Endothelial cell of umbilical vein (primary cell): Measurements from ENCODE around the gene SYNE1. TPM values are rescaled to one million over a fixed set of nuclear protein-coding genes. Genes with fewer than 3 reads are reported as not detected.

Experiments
- BruUV-seq: library from RNA; stranded (reverse); fragments of 400-500 nt; replicated peaks from 2 replicates; lab custom pipeline; 2021; lab: Mats Ljungman, UMichigan
- CTCF ChIA-PET: fragments of 300-600, 350-600 bp; sonication (Branson Sonifier 250); formaldehyde crosslinking; loops from one replicate; lab custom pipeline; 2021; ENCODE audit warnings: antibody characterized with exemption, inconsistent platforms; lab: Charles Lee
- POLR2A ChIA-PET: fragments of 300-600, 350-600 bp; sonication (Branson Sonifier 250); formaldehyde crosslinking; loops from one replicate; lab custom pipeline; 2021; ENCODE audit warnings: antibody characterized with exemption, inconsistent platforms; lab: Charles Lee
- DNase-seq: peaks from one replicate; pipeline ENCODE4 v3.0.0-alpha.2; 2011; ENCODE audit warnings: low read depth, low spot score
- FAIRE-seq: peaks from 2 replicates; lab custom pipeline; 2011; peaks lifted over from hg19 to GRCh38; lab: Jason Lieb, UNC
- H2AFZ ChIP-seq: 2 replicates; pipeline ENCODE4 v1.6.0; 2012; ENCODE audit warnings: low read depth, low read length, control low read depth, inconsistent platforms
- H3K27ac ChIP-seq: 2 replicates; pipeline ENCODE4 v1.5.1; 2011; ENCODE audit warnings: low read depth, mild to moderate bottlenecking, control low read depth, low read length, moderate library complexity; ENCODE audit not compliant: insufficient read depth
- H3K27me3 ChIP-seq, 2 experiments: 2 replicates each; pipeline versions ENCODE4 v1.6.0 to v1.6.1; 2011; ENCODE audit warnings: low read length in 2 of 2, mixed read lengths in 1 of 2; ENCODE audit not compliant: control insufficient read depth in 2 of 2, insufficient read depth in 2 of 2
- H3K36me3 ChIP-seq, 2 experiments: 2 replicates in 1 of 2; 3 replicates in 1 of 2; pipeline ENCODE4 v1.5.1; 2011; ENCODE audit warnings: low read length in 2 of 2, mild to moderate bottlenecking in 1 of 2, moderate library complexity in 1 of 2; ENCODE audit not compliant: control insufficient read depth in 2 of 2, insufficient read depth in 2 of 2; ENCODE audit errors: extremely low read depth in 1 of 2
- H3K4me1 ChIP-seq: 3 replicates; pipeline ENCODE4 v1.5.1; 2011; ENCODE audit warnings: mild to moderate bottlenecking, low read length; ENCODE audit not compliant: control insufficient read depth, insufficient read depth; ENCODE audit errors: extremely low read depth
- H3K4me2 ChIP-seq: 2 replicates; pipeline ENCODE4 v1.6.1; 2011; ENCODE audit warnings: low read length, control low read depth, mixed read lengths; ENCODE audit not compliant: insufficient read depth
- H3K4me3 ChIP-seq, 3 experiments: fragments of 200-600 bp in 1 of 3; sonication (generic), shearing (Covaris generic) in 1 of 3; replicated peaks in 1 of 3; 2 replicates each; pipeline ENCODE4 v1.5.1; 2011 to 2016; ENCODE audit warnings: control low read depth in 3 of 3, low read length in 3 of 3, mild to moderate bottlenecking in 2 of 3, inconsistent platforms in 1 of 3, low read depth in 1 of 3, moderate library complexity in 1 of 3; ENCODE audit not compliant: insufficient read depth in 1 of 3
- H3K79me2 ChIP-seq: 2 replicates; pipeline ENCODE4 v1.6.0; 2012; ENCODE audit warnings: low read length, inconsistent platforms; ENCODE audit not compliant: control insufficient read depth, insufficient read depth
- H3K9ac ChIP-seq: replicated peaks from 2 replicates; pipeline ENCODE3; 2011; ENCODE audit warnings: low read length, control low read depth; ENCODE audit not compliant: insufficient read depth; ENCODE audit errors: extremely low read depth
- H3K9me1 ChIP-seq: replicated peaks from 3 replicates; pipeline ENCODE4 v1.6.0; 2011; ENCODE audit warnings: mild to moderate bottlenecking, low read length; ENCODE audit not compliant: control insufficient read depth, insufficient read depth; ENCODE audit errors: extremely low read depth
- H3K9me3 ChIP-seq: replicated peaks from 2 replicates; pipeline ENCODE4 v1.5.1; 2012; ENCODE audit warnings: low read length, inconsistent platforms; ENCODE audit not compliant: control insufficient read depth, insufficient read depth
- H4K20me1 ChIP-seq: replicated peaks from 2 replicates; pipeline ENCODE3; 2011; ENCODE audit warnings: mild to moderate bottlenecking, low read length; ENCODE audit not compliant: control insufficient read depth, insufficient read depth; ENCODE audit errors: extremely low read depth
- EZH2 ChIP-seq: IDR thresholded peaks from 2 replicates; pipeline ENCODE4 v1.6.1; 2012; ENCODE audit warnings: borderline replicate concordance, low read depth, mild to moderate bottlenecking, moderate library complexity, low read length, inconsistent platforms; ENCODE audit not compliant: severe bottlenecking
- FOS ChIP-seq: IDR thresholded peaks from 2 replicates; pipeline ENCODE4 v1.6.1; 2011; ENCODE audit warnings: mild to moderate bottlenecking, low read length, moderate library complexity, borderline replicate concordance; ENCODE audit not compliant: insufficient read depth
- GATA2 ChIP-seq: IDR thresholded peaks from 2 replicates; pipeline ENCODE4 v1.7.0; 2011; ENCODE audit warnings: low read depth, mild to moderate bottlenecking, moderate library complexity, mixed read lengths, low read length; ENCODE audit not compliant: insufficient read length, insufficient read depth
- JUN ChIP-seq: IDR thresholded peaks from 2 replicates; pipeline ENCODE4 v1.6.1; 2011; ENCODE audit warnings: borderline replicate concordance, low read depth; ENCODE audit not compliant: insufficient read length, insufficient read depth
- MYC ChIP-seq: IDR thresholded peaks from one replicate; pipeline ENCODE4 v1.6.1; 2011; ENCODE audit warnings: mild to moderate bottlenecking, low read depth, low read length
- POLR2A ChIP-seq: IDR thresholded peaks from 2 replicates; pipeline ENCODE4 v1.6.1; 2012; ENCODE audit warnings: low read depth, mild to moderate bottlenecking, control low read depth, low read length
- POLR2AphosphoS5 ChIP-seq: IDR thresholded peaks from 2 replicates; pipeline ENCODE4 v1.6.1; 2012; ENCODE audit warnings: low read depth, mild to moderate bottlenecking, control low read depth, low read length, moderate library complexity; ENCODE audit not compliant: insufficient read depth
- dilution Hi-C: fragments of 300-500 bp; cut with MboI; formaldehyde crosslinking; loops from one replicate; pipeline ENCODE4 v1.15.0; 2019; ENCODE audit warnings: low sequenced_read_pairs; ENCODE audit not compliant: extremely low pct_ligation_motif_present
- intact Hi-C: fragments of 100-400 bp; cut with micrococcal nuclease; formaldehyde crosslinking; loops from one replicate; pipeline ENCODE4 v1.10.0; 2022
- polyA plus RNA-seq, 4 experiments: library from polyadenylated mRNA; depleted of rRNA in 3 of 4; stranded (reverse) in 3 of 4; unstranded in 1 of 4; fragments of >200 nt; gene quantifications; 2 replicates each; pipeline versions ENCODE4 v1.2.1 to v1.2.3, GENCODE V29; 2011 to 2012; ENCODE audit warnings: missing spikeins in 1 of 4
- total RNA-seq: library from RNA; stranded (reverse); gene quantifications from 2 replicates; pipeline ENCODE4 v1.2.3, GENCODE V29; 2021
- TF ChIP-seq, protein P1 (sequence below), 2 donors: IDR thresholded peaks; 1 replicate in 1 of 2; 2 replicates in 1 of 2; pipeline ENCODE4 v1.5.1; 2011; ENCODE audit warnings: low read length in 2 of 2, mild to moderate bottlenecking in 2 of 2, moderate library complexity in 2 of 2, control low read depth in 1 of 2, inconsistent platforms in 1 of 2, low read depth in 1 of 2; ENCODE audit not compliant: insufficient read depth in 1 of 2; ENCODE audit errors: extremely low read depth in 1 of 2
- TF ChIP-seq, protein P2 (sequence below): IDR thresholded peaks from 2 replicates; pipeline ENCODE4 v1.6.1; 2011; ENCODE audit not compliant: insufficient read depth, insufficient read length

The SYNE1 gene
- total and polyA plus RNA-seq, 2 donors (not counting 3 experiments of a cell fraction or from before 2014, with no cell fraction given) = 26.5 to 52.3 TPM

DNA sequence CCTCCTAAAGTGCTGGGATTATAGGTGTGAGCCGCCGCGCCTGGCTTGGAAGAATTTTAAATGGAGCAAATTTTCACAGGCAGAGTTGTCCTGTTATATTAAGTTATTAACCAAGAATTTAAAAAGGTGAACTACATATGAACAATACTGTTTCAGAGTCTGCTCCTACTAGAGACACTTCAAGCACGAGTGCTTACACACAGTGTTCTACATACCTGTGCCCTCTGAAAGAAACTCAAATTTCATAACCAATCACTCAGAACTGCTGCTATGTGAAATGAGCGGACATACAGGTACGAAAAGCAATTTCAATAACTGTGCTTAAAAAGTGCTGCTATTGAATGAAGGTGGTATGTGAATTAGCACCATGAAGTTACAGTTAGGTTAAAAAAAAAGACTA, 262.0 kb downstream of the SYNE1 start:
- no peak overlapping the region for H3K4me2 ChIP-seq
- peaks cover 9% of the 10 kb centered on the region for H3K4me1 ChIP-seq
- intact Hi-C loops = no loop called here
- no peak overlapping the region for H3K9ac ChIP-seq
- H3K27ac ChIP-seq = no peak overlapping the region
- no peaks in the 10 kb centered on the region for H3K79me2 ChIP-seq
- no peak for TF ChIP-seq MYC
- no peak for TF ChIP-seq JUN
- TF ChIP-seq POLR2AphosphoS5 = no peak
- no peak for TF ChIP-seq EZH2
- TF ChIP-seq GATA2 = no peak
- no peak for TF ChIP-seq POLR2A
- TF ChIP-seq, protein P1, sequence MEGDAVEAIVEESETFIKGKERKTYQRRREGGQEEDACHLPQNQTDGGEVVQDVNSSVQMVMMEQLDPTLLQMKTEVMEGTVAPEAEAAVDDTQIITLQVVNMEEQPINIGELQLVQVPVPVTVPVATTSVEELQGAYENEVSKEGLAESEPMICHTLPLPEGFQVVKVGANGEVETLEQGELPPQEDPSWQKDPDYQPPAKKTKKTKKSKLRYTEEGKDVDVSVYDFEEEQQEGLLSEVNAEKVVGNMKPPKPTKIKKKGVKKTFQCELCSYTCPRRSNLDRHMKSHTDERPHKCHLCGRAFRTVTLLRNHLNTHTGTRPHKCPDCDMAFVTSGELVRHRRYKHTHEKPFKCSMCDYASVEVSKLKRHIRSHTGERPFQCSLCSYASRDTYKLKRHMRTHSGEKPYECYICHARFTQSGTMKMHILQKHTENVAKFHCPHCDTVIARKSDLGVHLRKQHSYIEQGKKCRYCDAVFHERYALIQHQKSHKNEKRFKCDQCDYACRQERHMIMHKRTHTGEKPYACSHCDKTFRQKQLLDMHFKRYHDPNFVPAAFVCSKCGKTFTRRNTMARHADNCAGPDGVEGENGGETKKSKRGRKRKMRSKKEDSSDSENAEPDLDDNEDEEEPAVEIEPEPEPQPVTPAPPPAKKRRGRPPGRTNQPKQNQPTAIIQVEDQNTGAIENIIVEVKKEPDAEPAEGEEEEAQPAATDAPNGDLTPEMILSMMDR (IDR thresholded peaks at IDR 0.05; ENCODE audit: extremely low read depth in 1 of 2, insufficient read depth in 1 of 2, low read depth in 1 of 2, low read length in 2 of 2) = no peak
- no peak for TF ChIP-seq FOS
- TF ChIP-seq, protein P2, sequence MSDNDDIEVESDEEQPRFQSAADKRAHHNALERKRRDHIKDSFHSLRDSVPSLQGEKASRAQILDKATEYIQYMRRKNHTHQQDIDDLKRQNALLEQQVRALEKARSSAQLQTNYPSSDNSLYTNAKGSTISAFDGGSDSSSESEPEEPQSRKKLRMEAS = no peak
- H3K9me3 ChIP-seq = no peaks in the 10 kb centered on the region
- BruUV-seq = no TSS peak
- no peaks in the 10 kb centered on the region for H3K36me3 ChIP-seq
- no peak overlapping the region for H3K4me3 ChIP-seq
- CTCF ChIA-PET = no interaction called here
- POLR2A ChIA-PET = no interaction called here
- H3K27me3 ChIP-seq = no peaks in the 10 kb centered on the region
- H3K9me1 ChIP-seq = no peaks in the 10 kb centered on the region
- DNase-seq (no peak), FAIRE-seq (no peak)
- H4K20me1 ChIP-seq = no peaks in the 10 kb centered on the region
- dilution Hi-C loops = no loop called here
- H2AFZ ChIP-seq = no peak overlapping the region
